ENCODE results near the gene NUP62.
"Not testable (repeated sequence)": the region's sequence is repeated elsewhere in the genome, so short reads cannot be mapped to it uniquely, and the experiment has no call there.

GRCh38 chr19:49958596-49958995, 29.3 kb upstream of the NUP62 start:
- TF ChIP-seq YY1 (IDR thresholded peaks at IDR 0.05; ENCODE audit: insufficient read depth, insufficient read length); ZNF274 (IDR thresholded peaks at IDR 0.05; ENCODE audit: low read depth, low read length); SUZ12 (IDR thresholded peaks at IDR 0.05; ENCODE audit: extremely low read depth, insufficient read depth, insufficient read length): not testable (repeated sequence)
